ENCODE measurements around the gene CDADC1.

DNA sequence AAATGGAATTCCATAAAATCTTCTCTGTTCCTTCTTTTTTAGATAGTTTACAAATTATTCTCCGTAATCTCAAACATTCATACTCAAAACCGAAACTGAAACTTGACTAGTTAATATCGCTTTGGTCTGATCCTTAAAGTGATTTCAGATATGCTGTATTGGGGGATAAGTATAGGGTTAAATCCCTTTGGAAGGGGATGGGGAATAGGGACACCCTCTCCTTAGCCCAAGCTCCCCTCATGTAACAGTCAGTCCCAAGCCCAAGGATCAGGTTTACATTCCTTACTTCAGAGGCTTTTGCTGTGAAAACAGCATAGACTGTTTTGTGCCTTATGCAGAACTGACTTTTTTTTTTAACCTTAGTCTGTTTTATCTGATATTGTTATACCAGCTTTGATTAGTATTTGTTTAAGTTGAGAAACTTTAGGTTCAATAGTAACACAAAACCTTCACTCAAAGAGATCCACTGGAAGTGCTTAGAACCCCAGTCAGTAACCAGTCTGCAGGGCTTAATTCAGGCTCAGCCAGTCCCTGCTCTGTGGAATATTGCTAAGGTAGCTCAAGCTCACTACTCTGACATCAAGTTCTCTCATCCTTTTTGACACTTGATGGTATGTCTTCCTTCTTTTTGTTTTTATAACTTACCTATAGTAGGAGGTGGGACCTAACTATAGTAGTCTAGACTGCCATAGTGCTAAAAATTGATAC lies 10.5 kb downstream of the CDADC1 start:
- TF ChIP-seq ZNF326 (CRISPR knock-in tag; IDR thresholded peaks at IDR 0.05; ENCODE audit: borderline replicate concordance) (no peak), POLR2AphosphoS5 (IDR thresholded peaks at IDR 0.05; ENCODE audit: low read depth, low read length) (no peak), EZH2 (conservative IDR thresholded peaks at IDR 0.05; ENCODE audit: low read depth, low read length) (no peak), JDP2 (CRISPR knock-in tag; IDR thresholded peaks at IDR 0.05; ENCODE audit: borderline replicate concordance) (no peak), POLR2A (IDR thresholded peaks at IDR 0.05; ENCODE audit: insufficient read depth in 1 of 2, low read depth in 2 of 2, low read length in 2 of 2) (no peak), KLF9 (CRISPR knock-in tag; IDR thresholded peaks at IDR 0.05; ENCODE audit: low read depth) (no peak), ARID2 (CRISPR knock-in tag; IDR thresholded peaks at IDR 0.05; ENCODE audit: borderline replicate concordance) (no peak), ZNF615 (CRISPR knock-in tag; IDR thresholded peaks at IDR 0.05; ENCODE audit: borderline replicate concordance) (no peak), RAD21 (CRISPR knock-in tag; IDR thresholded peaks at IDR 0.05) (no peak), ZNF101 (CRISPR knock-in tag; IDR thresholded peaks at IDR 0.05; ENCODE audit: borderline replicate concordance, low read depth) (no peak), PTBP1 (IDR thresholded peaks at IDR 0.05; ENCODE audit: low read depth, low read length, poor library complexity, severe bottlenecking) (no peak), GATAD2A (CRISPR knock-in tag; IDR thresholded peaks at IDR 0.05) (no peak)
- TF ChIP-seq, protein P1, sequence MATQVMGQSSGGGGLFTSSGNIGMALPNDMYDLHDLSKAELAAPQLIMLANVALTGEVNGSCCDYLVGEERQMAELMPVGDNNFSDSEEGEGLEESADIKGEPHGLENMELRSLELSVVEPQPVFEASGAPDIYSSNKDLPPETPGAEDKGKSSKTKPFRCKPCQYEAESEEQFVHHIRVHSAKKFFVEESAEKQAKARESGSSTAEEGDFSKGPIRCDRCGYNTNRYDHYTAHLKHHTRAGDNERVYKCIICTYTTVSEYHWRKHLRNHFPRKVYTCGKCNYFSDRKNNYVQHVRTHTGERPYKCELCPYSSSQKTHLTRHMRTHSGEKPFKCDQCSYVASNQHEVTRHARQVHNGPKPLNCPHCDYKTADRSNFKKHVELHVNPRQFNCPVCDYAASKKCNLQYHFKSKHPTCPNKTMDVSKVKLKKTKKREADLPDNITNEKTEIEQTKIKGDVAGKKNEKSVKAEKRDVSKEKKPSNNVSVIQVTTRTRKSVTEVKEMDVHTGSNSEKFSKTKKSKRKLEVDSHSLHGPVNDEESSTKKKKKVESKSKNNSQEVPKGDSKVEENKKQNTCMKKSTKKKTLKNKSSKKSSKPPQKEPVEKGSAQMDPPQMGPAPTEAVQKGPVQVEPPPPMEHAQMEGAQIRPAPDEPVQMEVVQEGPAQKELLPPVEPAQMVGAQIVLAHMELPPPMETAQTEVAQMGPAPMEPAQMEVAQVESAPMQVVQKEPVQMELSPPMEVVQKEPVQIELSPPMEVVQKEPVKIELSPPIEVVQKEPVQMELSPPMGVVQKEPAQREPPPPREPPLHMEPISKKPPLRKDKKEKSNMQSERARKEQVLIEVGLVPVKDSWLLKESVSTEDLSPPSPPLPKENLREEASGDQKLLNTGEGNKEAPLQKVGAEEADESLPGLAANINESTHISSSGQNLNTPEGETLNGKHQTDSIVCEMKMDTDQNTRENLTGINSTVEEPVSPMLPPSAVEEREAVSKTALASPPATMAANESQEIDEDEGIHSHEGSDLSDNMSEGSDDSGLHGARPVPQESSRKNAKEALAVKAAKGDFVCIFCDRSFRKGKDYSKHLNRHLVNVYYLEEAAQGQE (IDR thresholded peaks at IDR 0.05; ENCODE audit: borderline replicate concordance in 1 of 2, low read depth in 1 of 2, low read length in 2 of 2) = no peak
- TF ChIP-seq, protein P2, sequence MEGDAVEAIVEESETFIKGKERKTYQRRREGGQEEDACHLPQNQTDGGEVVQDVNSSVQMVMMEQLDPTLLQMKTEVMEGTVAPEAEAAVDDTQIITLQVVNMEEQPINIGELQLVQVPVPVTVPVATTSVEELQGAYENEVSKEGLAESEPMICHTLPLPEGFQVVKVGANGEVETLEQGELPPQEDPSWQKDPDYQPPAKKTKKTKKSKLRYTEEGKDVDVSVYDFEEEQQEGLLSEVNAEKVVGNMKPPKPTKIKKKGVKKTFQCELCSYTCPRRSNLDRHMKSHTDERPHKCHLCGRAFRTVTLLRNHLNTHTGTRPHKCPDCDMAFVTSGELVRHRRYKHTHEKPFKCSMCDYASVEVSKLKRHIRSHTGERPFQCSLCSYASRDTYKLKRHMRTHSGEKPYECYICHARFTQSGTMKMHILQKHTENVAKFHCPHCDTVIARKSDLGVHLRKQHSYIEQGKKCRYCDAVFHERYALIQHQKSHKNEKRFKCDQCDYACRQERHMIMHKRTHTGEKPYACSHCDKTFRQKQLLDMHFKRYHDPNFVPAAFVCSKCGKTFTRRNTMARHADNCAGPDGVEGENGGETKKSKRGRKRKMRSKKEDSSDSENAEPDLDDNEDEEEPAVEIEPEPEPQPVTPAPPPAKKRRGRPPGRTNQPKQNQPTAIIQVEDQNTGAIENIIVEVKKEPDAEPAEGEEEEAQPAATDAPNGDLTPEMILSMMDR (CRISPR knock-in tag; IDR thresholded peaks at IDR 0.05) = no peak

Data from HepG2 (cell line).